Lower leg skin (tissue), 3 donors: ENCODE data around the gene COMMD10.

Experiments
- POLR2A ChIP-seq, 2 donors: fragments of 450-650 bp; IDR thresholded peaks; one replicate each; pipeline ENCODE4 v1.6.1; 2016 to 2017; ENCODE audit warnings: antibody characterized with exemption in 2 of 2, mild to moderate bottlenecking in 1 of 2, moderate library complexity in 1 of 2
- TF ChIP-seq, protein P1 (sequence below), 3 donors: fragments of 450-650 bp; IDR thresholded peaks; one replicate each; pipeline ENCODE4 v1.5.1; 2016; ENCODE audit warnings: antibody characterized with exemption in 3 of 3, mild to moderate bottlenecking in 3 of 3, moderate library complexity in 2 of 3

DNA sequence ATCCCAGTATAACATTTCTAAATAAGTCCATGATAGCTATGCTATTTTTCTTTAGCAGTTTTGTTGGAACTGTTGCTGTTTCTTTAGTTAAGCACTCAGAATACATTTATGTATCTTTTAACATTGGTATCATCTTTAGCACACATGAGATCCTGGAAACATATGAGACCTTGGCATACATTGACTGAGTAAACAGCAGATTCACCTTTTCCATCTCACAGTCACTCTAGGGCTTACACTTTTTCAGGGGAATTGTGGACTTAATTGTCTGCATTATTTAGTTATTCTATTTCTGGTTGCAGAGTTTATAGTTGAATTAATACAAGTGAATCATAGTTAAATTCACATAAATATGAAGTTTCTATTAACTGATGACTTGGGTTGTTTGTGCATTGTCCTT is 70.1 kb downstream of the COMMD10 start:
- TF ChIP-seq, protein P1, sequence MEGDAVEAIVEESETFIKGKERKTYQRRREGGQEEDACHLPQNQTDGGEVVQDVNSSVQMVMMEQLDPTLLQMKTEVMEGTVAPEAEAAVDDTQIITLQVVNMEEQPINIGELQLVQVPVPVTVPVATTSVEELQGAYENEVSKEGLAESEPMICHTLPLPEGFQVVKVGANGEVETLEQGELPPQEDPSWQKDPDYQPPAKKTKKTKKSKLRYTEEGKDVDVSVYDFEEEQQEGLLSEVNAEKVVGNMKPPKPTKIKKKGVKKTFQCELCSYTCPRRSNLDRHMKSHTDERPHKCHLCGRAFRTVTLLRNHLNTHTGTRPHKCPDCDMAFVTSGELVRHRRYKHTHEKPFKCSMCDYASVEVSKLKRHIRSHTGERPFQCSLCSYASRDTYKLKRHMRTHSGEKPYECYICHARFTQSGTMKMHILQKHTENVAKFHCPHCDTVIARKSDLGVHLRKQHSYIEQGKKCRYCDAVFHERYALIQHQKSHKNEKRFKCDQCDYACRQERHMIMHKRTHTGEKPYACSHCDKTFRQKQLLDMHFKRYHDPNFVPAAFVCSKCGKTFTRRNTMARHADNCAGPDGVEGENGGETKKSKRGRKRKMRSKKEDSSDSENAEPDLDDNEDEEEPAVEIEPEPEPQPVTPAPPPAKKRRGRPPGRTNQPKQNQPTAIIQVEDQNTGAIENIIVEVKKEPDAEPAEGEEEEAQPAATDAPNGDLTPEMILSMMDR (IDR thresholded peaks at IDR 0.05), result no peak
- no peak for TF ChIP-seq POLR2A (IDR thresholded peaks at IDR 0.05)
